GM21825 (cell line): ENCODE data around the gene ADAMTS2.

ENCODE experiments used
- ATAC-seq: cut with Tn5 transposase; IDR thresholded peaks from one replicate; pipeline ENCODE4 v1.9.1; 2021; ENCODE audit warnings: mild to moderate bottlenecking, moderate library complexity; ENCODE audit not compliant: unreplicated experiment

Gene ADAMTS2

DNA sequence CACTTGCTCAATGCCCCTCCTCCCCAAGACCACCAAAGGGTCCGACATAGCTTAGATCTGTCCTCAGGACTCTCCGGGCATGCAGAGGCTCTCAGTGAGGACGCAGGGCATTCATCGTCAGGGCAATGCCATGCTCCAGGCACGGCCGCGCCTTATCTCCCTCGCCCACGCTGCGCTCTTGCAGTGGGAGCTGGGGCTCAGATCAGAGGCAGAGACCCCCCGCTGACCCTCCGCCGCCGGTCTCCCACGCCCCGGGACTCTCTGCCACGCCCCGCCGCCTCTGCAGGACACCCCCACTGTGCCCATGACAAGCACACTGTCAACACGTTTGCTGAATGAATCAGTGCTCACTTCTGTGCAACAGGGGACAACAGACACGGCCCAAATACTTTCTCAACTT is 140.7 kb downstream of the ADAMTS2 start:
- ATAC-seq, result no peak

DNA sequence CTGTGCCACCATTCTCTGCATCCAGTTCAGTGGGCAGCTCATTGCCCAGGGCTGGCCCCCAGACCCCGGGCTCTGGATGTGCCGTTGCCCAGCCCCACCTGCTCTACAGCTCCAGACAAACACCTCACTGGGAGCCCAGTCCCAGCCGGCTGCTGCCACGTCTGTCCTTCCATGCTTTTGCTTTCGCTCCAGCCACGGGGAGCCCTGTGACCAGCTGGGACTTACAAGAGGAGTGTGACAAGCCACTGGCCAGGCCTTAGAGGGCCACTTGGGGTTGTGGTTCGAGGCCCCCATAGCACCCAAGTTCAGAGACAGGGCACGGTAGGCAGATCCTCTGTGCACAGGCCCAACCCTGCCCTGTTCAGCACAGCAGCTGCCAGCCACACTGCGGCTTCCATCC is 142.0 kb downstream of the ADAMTS2 start:
- ATAC-seq, result no peak

DNA sequence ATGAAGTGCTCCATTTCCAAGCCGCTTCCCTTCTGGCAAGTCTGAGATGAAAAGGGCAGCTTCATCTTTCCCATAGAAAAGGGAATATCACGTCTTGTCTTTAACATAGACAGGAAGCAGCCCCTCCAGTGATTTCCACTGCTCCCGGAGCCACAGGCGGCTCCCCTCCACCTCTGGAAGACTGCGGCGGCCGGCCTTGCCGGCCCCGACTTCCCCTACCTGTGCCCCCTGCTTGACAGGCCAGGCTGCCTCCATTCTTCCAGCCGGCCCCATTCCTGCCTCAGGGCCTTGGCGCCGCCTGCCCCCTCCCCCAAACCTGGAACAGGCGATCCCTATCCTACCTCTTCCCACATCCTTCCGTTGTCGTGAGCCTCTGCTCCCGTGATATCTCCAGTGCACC is 143.3 kb downstream of the ADAMTS2 start:
- ATAC-seq, result no peak

DNA sequence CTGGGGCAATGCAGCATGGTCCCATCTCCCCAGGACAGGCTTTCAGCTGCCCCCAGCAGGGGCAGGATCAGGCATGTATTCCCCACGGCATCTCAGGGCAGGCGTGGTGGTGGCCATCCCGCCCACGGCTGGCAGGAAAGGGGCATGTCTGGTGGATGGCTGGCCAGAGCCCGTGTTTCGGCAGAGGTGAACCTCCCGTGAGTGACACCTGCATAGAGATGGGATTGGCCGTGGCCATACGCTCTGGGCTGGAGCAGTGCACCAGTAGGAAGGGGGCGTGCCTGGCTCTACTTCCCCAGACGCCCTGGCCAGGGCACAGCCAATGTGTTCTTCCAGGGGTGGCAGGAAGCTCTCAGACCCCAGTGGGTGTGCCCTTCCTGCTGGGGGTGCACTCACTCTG is 146.0 kb downstream of the ADAMTS2 start:
- no peak for ATAC-seq

DNA sequence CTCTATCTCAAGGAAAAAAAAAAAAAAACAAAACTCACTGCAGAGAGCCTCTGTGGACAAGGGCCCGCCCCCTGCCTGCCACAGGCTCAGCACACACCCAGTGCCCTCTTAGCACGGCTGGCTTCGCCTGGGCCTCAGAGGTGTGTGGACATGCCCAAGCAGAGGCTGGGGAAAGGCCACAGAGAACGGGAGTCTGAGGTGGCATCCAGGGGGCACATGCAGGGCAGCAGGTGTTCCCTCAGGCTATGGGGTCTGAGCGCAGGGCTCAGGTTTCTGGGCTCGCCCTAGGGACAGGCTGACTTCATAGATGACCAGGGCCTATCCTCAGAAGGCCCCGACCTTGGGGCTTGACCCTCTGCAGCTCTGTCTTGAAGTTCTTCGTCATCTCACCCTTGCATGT is 146.4 kb downstream of the ADAMTS2 start:
- no peak for ATAC-seq

DNA sequence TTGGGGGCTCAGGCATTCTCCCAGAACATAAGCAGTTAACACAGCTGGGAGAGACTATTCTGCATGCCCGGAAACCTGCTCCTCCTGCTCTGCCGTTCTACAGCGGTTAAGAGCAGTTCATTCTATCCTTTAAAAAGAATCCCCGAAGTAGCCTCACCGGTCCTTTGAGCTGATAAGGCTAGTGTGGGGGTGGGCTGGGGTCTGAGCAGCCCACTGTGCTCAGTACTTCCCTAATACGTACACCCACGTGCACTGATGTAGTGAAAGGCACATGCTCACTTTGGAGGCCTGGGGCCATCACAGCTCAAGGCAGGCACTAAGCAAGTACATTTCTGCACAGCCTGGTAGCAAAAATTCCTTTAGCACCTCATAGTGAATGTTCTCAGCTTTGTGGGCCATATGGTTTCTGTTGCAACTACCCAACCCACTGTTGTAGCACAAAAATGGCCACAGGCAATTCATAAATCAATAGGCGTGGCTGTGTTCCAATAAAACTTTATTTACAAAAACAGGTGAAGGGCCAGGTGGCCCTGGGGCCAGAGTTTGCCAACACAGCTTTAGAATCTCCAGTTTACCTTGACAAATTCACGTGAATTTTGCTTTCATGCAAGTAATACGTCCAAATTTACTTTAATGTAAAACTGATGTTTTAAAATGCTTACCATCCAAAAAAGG is 148.7 kb downstream of the ADAMTS2 start:
- ATAC-seq, result no peak

DNA sequence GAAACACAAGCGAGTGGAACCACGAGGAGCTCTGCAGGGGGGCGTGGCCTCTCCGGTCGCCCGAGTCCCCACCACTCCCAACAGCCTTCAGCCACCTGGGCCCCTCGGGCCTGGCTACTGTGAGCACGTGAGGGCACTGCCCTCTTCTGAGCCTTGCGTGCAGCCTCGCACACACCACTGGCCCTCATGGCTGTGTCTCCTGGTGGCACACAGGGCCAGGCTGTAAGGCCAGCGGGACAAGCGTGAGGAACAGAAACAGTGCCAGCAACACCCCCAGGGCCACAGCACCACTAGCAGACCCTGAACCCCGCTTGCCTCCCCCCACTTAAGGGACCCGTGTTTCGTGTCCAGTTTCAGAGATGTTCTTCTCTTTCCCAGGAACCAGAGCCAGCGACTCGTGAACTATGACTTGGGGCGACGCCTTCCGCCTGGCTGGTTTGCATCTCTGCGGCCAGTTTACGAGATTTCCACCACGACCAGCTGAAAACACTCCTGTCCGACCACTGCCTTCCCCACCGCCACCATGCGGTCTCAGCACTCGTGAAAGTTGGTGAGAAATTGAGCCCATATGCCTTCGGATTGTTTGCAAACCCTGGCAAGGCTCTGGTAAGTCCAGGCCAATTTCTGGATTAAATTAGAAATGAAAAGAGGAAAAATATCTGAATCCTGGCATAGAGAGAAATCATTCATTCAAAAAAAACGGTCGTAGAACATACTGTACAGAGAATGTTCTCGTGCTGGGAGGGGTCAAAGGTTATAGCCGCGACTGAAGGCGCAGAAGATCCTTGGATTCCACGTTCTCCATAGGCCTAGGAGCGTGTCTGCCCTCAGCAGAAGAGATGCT is 149.5 kb downstream of the ADAMTS2 start:
- no peak for ATAC-seq

DNA sequence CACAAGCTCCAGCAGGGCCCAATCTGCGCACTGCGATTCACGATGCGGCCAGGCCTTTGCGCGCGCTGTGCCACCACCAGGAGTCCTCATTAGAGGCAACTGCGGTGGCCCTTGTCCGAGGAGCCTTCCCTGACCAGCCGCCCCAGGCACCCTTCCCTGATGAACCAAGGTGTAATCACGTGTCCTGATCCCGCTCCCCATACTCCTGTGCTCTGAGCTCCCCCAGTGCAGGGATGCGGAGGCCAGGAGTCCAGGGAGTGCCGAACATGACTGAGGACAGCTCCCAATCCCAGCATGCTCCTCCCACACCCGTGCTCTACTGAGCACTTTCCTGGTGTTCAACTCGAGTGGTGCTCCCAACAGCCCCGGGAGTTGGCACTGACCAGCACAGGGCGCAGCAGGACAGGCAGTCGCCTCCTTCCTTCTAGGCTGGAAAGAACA is 150.3 kb downstream of the ADAMTS2 start:
- no peak for ATAC-seq

DNA sequence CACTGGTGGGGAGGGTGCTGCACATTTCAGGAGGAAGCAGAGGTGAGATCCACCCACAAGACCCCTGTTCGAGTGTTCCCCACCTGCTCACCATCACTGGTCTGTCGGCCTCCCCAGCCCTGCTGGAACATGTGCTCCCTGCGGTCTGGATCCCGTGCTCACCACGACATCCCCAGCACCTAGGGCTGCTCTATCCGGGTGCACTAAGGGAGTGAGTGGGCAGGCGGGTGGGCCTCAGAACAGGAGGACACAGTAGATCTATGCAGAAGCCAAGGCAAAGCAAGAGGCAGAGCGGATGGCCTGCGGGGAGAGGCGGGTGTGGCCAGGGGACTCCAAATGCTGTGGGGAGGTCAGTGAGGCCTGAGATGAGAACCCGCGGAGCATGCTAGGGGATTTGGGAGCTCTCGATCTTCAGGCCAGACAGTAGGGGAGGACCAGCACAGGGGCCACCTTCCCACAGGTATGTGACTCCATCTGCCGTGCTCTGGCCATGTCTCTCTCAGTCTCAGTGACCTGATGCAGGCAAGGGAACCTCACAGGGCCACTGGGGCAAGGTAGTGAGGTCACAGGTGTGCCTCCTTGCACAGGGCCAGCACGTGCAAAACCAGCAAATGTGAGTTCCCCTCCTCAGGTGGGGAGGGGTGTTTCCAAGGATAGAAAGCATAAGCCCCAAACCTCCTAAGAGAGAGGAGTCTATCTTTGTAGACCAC is 150.9 kb downstream of the ADAMTS2 start:
- ATAC-seq, result no peak

DNA sequence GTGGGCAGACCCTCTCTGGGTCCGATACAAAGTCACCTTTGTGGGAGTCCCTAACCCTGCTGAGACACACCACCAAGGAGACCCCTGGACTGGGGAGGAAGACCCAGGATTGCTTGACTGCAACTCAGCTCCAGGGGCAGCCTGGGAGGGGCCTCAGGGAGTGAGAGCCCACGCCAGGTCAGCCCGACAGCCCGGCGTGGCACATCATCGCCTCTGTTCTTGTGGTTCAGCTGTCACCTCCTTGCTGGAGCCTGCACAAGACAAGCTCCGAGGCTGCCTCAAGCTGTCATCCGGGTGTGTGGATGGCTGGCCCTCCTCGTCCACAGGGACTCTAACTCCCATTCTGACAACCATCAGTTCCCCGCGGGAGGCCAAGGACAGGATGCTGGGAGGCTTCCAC is 151.5 kb downstream of the ADAMTS2 start:
- no peak for ATAC-seq

DNA sequence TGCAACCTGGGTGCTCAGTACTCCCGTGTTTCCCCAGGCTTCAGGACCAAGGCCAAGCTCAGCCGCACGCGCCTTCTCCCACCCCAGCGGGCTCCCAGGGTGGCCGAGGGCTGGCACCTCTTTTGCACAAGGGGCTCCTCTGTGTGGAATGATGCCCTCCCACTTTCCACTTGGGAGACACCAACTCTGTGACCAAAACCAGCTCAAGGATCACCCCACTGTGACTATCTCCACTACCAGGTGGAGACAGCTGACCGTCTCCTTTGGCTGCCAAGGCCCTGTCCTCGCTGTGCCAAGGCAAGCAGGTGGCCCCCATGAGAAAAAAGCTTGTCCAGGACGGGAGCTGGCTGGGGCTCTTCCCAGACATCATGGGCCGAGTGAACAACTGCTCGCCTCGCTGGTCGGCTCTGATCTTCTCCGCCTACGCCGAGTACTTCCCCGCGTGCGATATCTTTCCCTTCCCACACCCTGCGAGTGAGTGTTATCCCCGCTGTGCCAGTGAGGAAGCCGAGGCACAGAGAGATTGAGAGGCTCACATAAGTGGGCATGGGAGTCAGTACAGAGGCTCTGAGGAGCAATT is 152.3 kb downstream of the ADAMTS2 start:
- no peak for ATAC-seq

DNA sequence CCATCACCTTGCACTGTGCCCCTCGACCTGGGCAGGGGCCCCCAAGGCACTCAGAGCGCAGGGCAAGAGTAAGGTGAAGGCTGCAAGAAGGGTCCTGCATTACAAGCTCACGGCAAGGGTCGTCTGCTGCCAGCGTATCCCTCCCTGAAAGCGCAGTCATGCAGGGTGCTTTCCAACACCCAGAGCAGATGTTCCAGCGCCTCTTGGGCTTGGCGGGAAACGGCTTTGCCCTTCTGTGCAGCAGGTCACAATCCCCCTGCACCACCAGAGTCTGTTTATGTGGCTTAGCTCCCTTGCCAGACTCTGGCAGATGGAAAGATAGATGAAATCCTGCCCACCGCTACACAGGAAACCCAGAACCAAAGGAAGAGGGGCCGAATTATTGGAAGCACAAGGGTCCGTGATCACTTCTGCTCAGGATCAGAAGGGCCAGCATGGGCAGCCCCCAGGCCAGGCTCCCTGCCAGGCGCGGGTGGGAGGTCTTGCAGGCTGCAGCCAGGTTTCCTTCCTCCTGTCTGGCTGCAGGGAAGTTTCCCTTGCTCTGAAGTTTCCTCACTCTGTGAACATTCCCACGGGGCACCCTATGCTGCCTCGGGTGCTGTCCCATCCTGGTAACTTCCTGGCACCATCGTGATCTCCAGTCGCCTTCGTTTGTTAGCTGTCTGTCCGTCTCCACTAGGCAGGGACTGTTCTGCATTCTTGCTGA is 152.9 kb downstream of the ADAMTS2 start:
- ATAC-seq, result no peak

DNA sequence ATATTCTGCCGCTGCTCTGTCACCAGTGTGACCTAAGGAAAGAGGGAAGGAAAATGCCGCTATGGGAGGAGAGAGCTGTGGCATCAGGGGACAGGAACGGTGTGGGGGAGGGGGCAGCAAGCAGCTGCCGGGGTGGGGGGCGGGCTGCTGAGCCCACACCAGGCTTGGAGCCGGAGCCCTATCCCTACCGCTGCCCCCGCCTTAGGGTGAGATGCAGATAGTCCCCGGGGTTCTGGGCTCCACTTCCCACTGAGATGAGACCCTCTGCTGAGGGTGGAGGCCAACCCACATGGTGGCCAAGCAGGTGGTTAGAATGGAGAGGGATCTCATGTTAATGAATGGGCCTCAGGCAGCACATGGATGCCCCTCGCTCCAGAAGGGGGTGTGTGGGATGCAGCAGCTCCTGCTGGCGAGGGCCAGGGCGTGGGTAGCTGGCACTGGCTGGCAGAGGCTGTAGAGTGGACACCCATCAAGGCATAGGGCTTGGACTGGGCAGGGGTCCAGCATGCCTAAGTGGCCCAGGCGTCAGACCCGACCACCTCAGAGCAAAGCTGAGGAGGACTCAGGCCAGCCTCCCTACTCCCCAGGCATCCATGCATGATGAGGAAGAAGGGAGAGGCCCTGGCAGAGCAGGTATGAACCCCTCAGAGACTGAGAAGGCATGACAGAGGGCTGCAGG is 153.6 kb downstream of the ADAMTS2 start:
- ATAC-seq, result no peak

DNA sequence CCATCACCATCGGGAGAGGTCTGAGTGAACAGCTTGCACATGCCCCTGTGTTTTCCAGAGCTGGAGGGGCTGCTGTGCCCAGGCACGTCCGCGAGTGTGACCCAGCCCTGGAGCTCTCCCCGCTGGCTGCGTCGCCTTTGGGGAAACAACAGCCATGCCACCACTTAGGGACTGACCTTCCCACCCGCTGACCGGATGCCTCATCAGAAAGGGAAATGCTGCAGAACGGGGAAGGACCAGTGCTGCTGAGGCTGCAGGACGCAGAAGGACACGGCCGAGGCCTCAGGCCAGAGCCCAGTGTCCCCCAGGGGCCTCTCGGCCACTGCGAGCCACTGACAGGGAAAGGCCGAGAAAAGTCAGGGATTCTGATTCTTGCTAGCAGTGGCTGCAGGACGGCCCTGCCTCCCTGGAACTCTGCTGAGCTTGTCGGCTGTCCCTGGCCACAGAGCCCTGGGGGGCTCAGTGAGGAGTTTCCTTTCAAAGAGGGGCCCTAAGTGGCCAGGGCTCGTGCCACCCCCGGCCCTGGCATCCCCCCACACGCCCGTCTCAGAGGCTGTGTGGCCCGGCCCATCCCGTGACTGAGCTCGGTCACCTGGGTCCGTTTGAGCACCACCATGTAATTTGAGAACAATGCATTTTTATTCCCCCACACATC is 154.3 kb downstream of the ADAMTS2 start:
- ATAC-seq, result no peak

DNA sequence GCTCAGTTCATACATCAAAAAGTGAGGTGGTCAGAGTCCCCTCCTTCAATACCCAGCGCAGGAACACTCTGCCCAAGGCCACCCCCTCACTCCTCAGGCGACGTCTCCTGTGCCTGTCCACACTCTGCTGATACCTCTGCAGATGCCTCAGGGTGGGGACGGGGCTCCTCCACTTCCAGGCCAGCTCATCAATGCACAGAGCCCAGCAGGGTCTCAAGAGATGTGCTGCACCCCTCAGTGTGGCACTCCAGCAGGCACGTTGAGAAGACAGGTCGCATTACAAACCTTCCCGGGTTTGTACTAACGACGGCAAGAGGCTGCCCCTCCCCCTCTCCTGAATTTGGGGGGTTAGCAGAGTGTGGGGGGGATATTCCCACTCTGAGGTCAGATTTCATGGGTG is 156.6 kb downstream of the ADAMTS2 start:
- no peak for ATAC-seq

DNA sequence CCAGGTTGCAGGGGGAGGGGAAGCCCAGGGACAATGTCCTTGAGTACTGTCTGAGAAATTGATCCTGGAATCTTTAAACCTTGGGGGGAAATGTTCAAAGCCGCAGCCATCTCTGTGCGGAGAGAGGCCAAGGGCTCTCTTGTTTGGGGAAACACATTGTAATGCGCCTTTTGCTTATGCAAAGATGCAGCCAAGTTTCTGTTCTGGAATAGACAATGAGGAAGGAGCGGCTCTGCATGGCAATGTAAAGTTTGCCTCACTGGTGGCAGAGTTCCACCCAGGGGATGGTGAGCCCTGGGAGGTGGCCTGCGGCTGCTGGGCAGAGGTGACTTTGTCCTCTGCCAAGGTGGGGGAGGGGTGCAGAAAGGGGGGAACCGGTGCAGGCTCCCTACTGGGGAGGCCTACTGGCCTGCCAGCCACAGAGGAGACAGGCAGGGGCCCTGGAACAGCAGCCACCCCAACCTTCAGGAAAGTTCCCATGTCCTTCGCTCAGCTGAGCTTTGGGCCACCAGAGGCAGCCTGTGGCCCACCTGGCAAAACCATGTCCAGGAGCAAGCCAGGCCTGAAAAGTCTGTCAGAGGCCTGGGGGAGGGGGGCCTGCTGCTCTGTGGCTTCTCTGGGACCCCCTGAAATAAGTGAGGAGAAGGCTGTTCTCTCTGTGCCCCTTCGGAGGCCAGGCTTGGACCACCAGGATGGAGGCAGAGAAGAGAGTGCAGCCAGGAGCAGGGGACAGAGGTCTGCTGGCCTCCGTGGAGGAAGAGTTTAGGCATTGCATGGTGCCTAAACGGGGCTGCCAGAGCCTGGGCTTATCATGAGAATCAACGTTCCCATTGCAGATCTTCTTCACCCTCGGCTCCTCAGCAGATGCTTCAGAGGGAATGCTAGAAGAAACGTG is 157.3 kb downstream of the ADAMTS2 start:
- no peak for ATAC-seq

DNA sequence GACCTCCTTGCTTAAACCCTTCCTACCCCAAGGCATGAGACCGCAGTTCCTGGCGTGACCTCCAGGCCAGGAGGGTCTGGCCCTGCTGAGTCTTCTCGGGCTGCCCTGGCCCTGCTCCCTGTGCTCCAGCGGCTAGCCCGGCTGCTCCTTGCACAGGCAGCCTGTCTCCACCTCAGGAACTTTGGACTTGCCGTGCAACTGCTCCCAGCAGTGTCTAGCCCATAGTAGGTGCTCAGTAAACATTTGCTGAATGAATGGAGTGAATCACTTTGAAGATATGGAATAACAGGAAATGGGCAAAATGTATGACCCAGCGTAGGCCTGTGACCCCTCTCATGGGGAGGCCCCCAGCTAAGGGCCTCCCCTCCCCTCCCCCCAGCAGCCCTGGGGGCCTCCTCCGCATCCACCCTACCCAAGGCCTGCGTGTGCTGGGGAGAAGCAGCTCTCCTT is 158.0 kb downstream of the ADAMTS2 start:
- ATAC-seq, result no peak

DNA sequence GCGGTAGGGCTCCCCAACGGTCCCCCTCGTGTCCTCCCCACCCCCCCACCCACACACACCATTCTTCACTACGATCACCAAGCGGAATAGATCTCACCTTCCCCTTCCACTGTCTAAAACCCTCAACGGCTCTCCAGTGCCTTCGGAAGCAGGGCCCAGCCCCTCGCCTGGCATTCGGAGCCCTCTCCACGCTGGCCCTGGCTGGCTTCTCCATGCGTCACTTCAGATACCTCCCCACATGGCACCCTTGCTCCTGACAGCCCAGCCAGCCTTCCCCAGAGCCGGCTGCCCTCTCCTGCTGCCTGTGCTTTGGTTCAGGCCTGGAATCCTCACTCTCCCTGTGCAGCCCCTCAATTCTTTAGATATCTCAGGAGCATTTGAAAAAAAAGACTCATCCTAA is 158.5 kb downstream of the ADAMTS2 start:
- ATAC-seq, result no peak

DNA sequence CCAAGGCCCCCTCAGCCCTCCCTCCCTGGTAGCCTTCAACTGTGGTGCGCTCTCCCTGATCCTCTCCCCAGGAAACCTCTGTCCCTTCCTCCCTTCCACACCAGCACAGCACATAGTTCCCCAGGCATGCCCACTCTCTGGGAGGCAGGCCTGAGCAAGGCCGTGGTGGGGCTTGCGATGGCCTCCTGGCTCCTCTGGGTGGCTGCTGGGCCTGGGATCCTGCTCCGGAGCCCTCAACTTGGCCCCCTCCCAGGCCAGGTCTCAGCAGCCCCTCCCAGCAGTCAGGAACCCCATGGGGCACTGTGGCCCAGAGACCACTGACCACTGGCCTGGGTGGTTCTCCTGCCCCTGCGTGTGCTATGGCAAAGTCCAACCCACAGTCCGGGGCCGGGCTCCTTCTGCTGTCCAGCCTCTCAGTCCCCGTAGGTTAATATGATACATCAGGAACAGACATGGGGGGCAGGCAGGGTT is 159.3 kb downstream of the ADAMTS2 start:
- no peak for ATAC-seq
